ENCODE results near the gene ABO.
"Not testable (repeated sequence)": the region's sequence is repeated elsewhere in the genome, so short reads cannot be mapped to it uniquely, and the experiment has no call there.

ABO gene

DNA sequence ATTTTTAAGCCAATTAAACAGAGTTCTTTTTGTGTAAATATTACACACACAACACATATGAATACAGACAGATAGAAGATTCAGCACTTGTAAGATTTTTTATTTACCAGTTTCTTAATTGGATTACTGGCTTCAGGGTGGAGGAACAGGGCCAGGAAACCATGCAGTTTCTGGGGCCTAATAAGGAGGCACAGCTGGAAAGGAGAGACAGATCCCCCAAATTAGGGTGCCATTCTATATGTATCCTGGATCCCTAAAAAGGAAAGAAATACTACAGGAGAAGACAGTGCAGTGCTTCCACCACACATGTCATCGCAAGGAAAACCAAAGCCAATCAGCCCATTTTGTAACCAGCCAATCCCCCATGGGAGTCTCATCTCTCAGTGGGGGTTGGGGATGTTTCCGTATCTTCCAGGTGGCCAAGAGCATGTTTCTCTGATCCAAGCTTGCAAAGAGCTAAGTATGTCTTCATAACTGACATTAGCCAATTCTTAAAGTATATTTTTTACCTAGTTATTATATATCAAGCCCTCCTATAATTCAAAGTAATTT, 15.8 kb upstream of the ABO start:
- no peak for DNase-seq (ENCODE audit: low read depth, low spot score)

GRCh38 chr9:133286523-133286922, 11.5 kb upstream of the ABO start:
- DNase-seq (ENCODE audit: low read depth, low spot score), result no peak

GRCh38 chr9:133285252-133285775, 10.3 kb upstream of the ABO start:
- DNase-seq (ENCODE audit: low read depth, low spot score), result no peak

- no peak for DNase-seq (ENCODE audit: low read depth, low spot score)
These were observed 9.4 kb upstream of the ABO start for GRCh38 chr9:133284362-133284761.

GRCh38 chr9:133283255-133284032, 8.4 kb upstream of the ABO start:
- not testable (repeated sequence) for DNase-seq (ENCODE audit: low read depth, low spot score)

DNA sequence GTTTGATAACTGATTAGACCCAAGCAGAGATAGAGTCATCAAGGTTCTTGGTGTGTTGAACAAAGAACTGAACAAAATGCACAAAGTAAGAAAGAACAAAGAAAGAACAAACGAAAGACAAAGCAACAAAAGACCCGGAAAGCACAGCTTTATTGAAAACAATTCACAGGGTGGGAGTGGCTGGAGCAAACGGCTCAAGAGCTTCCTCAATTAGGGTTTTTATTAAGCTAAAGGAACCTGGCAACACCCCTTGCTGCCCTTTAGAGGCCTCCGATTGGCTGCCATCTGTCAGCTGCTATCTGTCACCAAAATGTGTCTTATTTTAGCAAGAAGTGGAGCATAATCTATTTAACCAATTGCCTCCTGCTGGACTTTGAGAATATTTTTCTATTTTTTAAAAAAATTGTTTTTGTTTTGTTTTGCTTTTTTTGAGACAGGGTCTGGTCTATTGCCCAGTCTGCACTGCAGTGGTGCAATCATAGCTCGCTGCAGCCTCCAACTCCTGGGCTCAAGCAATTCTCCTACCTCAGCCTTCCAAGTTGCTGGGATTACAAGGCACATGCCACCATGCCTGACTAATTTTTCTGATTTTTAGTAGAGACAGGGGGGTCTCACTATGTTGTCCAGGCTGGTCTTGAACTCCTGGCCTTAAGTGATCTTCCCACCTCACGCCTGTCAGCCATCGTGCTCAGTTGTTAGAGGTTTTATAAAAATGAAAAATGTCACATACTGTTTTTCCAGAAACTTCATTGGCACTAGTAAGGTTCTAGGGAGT, 7.7 kb upstream of the ABO start:
- no peak for DNase-seq (ENCODE audit: low read depth, low spot score)

DNA sequence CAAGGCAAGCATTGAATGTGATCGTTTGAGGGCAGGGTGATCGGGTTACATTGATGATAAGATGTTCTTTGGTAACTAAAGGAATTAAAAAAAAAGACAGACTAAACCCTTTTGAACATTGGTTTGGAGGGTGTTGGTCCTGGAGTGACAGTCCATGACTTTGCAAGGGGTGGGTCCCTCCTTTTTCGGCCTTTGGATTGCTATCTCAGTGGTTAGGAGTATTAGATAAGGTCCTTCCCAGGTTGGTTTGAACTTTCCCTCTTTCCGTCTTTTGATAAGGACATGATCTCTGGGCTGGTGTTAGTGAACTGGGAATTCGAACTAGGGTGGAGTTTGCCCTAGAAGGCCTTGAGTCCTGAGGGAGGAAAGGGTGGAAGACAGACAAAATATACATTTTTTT, 5.4 kb upstream of the ABO start:
- DNase-seq (ENCODE audit: low read depth, low spot score), result no peak

GRCh38 chr9:133278161-133279114, 3.4 kb upstream of the ABO start:
- DNase-seq (ENCODE audit: low read depth, low spot score), result no peak

- DNase-seq (ENCODE audit: low read depth, low spot score), result no peak
These were observed 2.5 kb upstream of the ABO start for GRCh38 chr9:133277467-133277866.

GRCh38 chr9:133276923-133277322, 1.9 kb upstream of the ABO start:
- DNase-seq (ENCODE audit: low read depth, low spot score), result no peak

DNA sequence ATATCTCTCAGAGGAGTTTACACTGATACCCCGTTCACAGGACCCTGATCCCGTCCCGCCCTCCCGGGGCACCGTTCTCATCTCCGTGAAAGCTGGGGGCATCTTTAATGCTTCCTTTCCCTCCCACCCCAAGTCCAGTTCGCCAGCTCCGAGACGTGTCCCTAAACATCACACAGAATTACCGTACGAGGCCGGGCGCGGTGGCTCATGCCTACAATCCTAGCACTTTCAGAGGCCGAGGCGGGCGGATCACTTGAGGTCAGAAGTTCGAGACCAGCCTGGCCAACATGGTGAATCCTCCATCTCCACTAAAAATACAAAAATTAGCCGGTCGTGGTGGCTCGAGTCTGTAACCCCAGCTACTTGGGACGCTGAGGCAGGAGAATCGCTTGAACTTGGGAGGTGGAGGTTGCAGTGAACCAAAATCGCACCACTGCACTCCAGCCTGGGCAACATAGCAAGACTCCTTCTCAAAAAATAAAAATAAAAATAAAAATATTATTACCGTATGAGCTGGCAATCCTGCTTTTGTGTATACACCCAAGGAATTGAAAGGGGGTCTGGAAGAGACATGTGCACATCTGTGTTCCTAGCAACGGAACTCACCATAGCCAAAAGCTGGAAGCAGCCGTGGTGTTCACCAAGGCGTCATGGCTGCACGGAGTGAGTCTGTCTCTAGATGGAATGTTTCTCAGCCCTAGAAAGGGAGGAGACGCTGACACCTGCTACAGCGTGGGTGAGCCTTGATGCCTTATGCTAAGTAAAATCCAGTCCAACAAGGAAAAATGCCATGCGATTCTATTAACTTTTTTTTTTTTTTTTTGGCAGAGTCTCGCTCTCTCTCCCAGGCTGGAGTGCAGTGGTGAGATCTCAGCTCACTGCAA, 1.2 kb upstream of the ABO start:
- DNase-seq (ENCODE audit: low read depth, low spot score), result no peak

GRCh38 chr9:133274236-133275104, 531 bp downstream of the ABO start:
- no peak for DNase-seq (ENCODE audit: low read depth, low spot score)

DNA sequence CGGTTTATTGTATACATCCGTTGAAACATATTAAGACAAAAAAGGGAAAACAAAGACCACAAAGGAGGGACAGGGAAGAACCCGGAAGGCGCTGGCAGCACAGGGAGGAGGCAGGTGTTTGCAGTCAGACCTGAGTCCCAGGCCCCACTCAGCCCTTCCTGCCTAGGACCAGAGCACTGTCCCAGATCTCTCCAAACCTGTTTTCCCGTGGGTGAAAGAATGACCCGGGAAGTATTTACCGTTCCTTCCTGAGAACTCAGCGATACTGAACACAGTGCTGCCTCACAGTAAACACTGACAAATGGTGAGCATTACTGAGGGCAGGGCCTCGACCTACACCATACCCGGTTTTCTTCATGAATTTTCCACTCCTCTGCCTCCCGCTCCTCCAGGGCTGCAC, 1.2 kb downstream of the ABO start:
- DNase-seq (ENCODE audit: low read depth, low spot score), result no peak

- DNase-seq (ENCODE audit: low read depth, low spot score), result no peak
These were observed 1.9 kb downstream of the ABO start for GRCh38 chr9:133273098-133273497.

DNA sequence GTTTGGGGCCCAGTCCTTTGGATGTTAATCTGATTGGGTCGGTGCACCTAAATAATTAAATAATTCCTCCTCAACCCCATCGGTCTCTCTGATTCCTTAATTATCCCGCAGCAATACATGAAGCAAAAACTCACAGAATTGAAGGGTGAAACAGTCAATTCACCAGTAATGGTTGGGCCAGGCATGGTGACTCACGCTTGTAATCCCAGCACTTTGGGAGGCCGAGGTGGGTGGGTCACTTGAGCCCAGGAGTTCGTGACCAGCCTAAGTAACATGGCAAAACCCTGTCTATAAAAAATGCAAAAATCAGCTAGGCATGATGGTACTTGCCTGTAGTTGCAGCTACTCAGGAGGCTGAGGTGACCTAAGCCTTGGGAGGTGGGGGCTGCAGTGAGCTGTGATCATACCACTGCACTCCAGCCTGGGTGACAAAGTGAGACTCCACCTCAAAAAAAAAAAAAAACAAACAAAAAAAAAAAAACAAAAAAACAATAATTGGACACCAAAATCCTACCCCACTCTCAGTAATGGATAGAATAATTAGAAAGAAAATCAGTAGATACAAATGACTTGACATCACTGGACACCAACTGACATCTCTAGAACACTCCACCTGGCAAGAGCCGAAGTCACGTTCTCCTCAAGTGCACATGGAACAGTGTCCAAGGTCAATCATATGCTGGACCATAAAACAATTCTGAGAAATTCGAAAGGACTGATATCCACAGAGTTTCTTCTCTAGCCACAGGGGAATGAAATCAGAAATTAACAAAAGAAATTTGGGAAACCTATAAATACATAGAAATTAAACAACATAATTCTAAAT, 5.3 kb downstream of the ABO start:
- no peak for DNase-seq (ENCODE audit: low read depth, low spot score)

GRCh38 chr9:133269136-133269535, 5.9 kb downstream of the ABO start:
- DNase-seq (ENCODE audit: low read depth, low spot score), result not testable (repeated sequence)

DNA sequence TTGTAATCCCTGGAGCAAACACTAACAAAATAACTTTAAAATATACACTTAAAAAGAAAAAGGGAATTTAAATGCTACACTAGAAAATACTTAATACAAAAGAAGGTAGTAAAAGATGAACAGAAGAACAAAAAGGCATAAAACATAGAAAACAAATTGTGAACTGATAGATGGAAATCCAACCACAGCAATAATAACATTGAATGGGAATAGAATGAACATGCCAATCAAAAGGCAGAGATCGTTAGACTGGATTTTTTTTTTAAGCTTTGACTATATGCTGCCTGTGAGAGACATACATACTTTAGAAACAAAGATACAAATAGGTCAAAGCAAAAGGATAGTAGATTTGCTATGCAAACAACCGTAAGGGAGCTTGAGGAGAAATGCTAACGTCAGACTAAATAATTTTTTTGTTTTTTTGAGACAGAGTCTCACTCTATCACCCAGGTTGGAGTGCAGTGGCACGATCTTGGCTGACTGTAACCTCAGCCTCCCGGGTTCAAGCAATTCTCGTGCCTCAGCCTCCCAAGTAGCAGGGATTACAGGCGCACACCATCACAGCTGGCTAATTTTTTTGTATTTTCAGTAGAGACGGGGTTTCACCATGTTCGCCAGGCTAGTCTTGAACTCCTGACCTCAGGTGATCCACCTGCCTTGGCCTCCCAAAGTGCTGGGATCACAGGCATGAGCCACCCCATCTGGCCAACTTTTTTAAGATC, 6.5 kb downstream of the ABO start:
- DNase-seq (ENCODE audit: low read depth, low spot score), result no peak

GRCh38 chr9:133264235-133264764, 10.7 kb downstream of the ABO start:
- DNase-seq (ENCODE audit: low read depth, low spot score), result no peak

All from brain pericyte (primary cell).